B cell (primary cell): Measurements from ENCODE around the gene ALPL. TPM values are rescaled to one million over a fixed set of nuclear protein-coding genes. Genes with fewer than 3 reads are reported as not detected.

Source experiments
- ATAC-seq: fragments of 200-7000 bp; cut with Tn5 transposase; one replicate; pipeline ENCODE4 v1.10.0; 2021; ENCODE audit warnings: low read depth, mild to moderate bottlenecking, moderate number of reproducible peaks, moderate library complexity
- CTCF ChIA-PET: fragments of 350-600 bp; sonication (Branson Sonifier 250); formaldehyde crosslinking; loops from one replicate; lab custom pipeline; 2021; ENCODE audit warnings: antibody characterized with exemption, inconsistent platforms; lab: Charles Lee
- POLR2A ChIA-PET: fragments of 350-600 bp; sonication (Branson Sonifier 250); formaldehyde crosslinking; loops from one replicate; lab custom pipeline; 2021; ENCODE audit warnings: antibody characterized with exemption; lab: Charles Lee
- DNase-seq: peaks from one replicate; pipeline ENCODE4 v3.0.0; 2013
- H2AFZ ChIP-seq: 2 replicates; pipeline ENCODE4 v1.6.1; 2012; ENCODE audit warnings: mild to moderate bottlenecking, low read depth, low read length; ENCODE audit not compliant: insufficient read depth, poor library complexity, severe bottlenecking
- H3K27ac ChIP-seq, 2 donors: 1 replicate in 1 of 2; 2 replicates in 1 of 2; pipeline ENCODE4 v1.5.1; 2012 to 2013; ENCODE audit warnings: low read length in 2 of 2, mild to moderate bottlenecking in 2 of 2, moderate library complexity in 1 of 2
- H3K27me3 ChIP-seq, 4 experiments: fragments of 200-600 bp in 1 of 4; sonication (generic) in 1 of 4; replicated peaks in 1 of 4; 1 replicate in 2 of 4; 2 replicates in 2 of 4; pipeline versions ENCODE4 v1.6.1 to v1.7.0; 2013 to 2016; ENCODE audit warnings: low read length in 3 of 4, mild to moderate bottlenecking in 2 of 4, mixed read lengths in 1 of 4, moderate library complexity in 1 of 4; ENCODE audit not compliant: insufficient read depth in 4 of 4, control insufficient read depth in 3 of 4; ENCODE audit errors: control extremely low read depth in 1 of 4
- H3K36me3 ChIP-seq, 2 experiments: replicated peaks in 1 of 2; 1 replicate in 1 of 2; 2 replicates in 1 of 2; pipeline versions ENCODE4 v1.6.1 to v1.7.1; 2013; ENCODE audit warnings: low read length in 1 of 2; ENCODE audit not compliant: insufficient read depth in 2 of 2, control insufficient read depth in 1 of 2; ENCODE audit errors: control extremely low read depth in 1 of 2, extremely low read depth in 1 of 2
- H3K4me1 ChIP-seq, 2 donors: fragments of 200-600 bp in 1 of 2; sonication (generic) in 1 of 2; 1 replicate in 1 of 2; 2 replicates in 1 of 2; pipeline versions ENCODE4 v1.5.1 to v1.6.1; 2013 to 2017; ENCODE audit warnings: low read length in 2 of 2; ENCODE audit not compliant: control insufficient read depth in 2 of 2, insufficient read depth in 2 of 2
- H3K4me2 ChIP-seq: replicated peaks from 2 replicates; pipeline ENCODE3; 2012; ENCODE audit warnings: mild to moderate bottlenecking, low read depth, low read length; ENCODE audit not compliant: poor library complexity, severe bottlenecking
- H3K4me3 ChIP-seq, 5 experiments: fragments of 200-600 bp in 1 of 5; sonication (generic) in 1 of 5; 1 replicate in 3 of 5; 2 replicates in 2 of 5; pipeline versions ENCODE4 v1.5.1 to v1.7.0; 2011 to 2016; ENCODE audit warnings: low read length in 4 of 5, mild to moderate bottlenecking in 4 of 5, low read depth in 2 of 5, control low read depth in 1 of 5, moderate library complexity in 1 of 5; ENCODE audit not compliant: insufficient read depth in 1 of 5; ENCODE audit errors: control extremely low read depth in 1 of 5, extremely low read depth in 1 of 5
- H3K79me2 ChIP-seq: fragments of 200-600 bp; sonication (generic); one replicate; pipeline ENCODE4 v1.6.0; 2016; ENCODE audit warnings: low read length; ENCODE audit not compliant: control insufficient read depth, insufficient read depth
- H3K9ac ChIP-seq: fragments of 200-600 bp; sonication (generic); 2 replicates; pipeline ENCODE4 v1.6.1; 2017; ENCODE audit warnings: mild to moderate bottlenecking, low read length, moderate library complexity
- H3K9me3 ChIP-seq, 3 donors: one replicate each; pipeline versions ENCODE4 v1.6.1 to v1.7.1; 2013; ENCODE audit warnings: low read length in 2 of 3; ENCODE audit not compliant: control insufficient read depth in 2 of 3, insufficient read depth in 1 of 3; ENCODE audit errors: control extremely low read depth in 1 of 3
- H4K20me1 ChIP-seq: 2 replicates; pipeline ENCODE4 v1.6.0; 2012; ENCODE audit warnings: mild to moderate bottlenecking, low read length; ENCODE audit not compliant: insufficient read depth, control insufficient read depth, poor library complexity, severe bottlenecking
- H3K27ac Mint-ChIP-seq: one replicate; pipeline ENCODE4 v1.8.0; 2021; ENCODE audit warnings: mixed read lengths
- H3K27me3 Mint-ChIP-seq: one replicate; pipeline ENCODE4 v1.8.0; 2021; ENCODE audit warnings: mixed read lengths
- H3K4me1 Mint-ChIP-seq: one replicate; pipeline ENCODE4 v1.8.0; 2021; ENCODE audit warnings: mixed read lengths
- H3K4me3 Mint-ChIP-seq: one replicate; pipeline ENCODE4 v1.8.0; 2021; ENCODE audit warnings: mixed read lengths
- H3K9me3 Mint-ChIP-seq: one replicate; pipeline ENCODE4 v1.8.0; 2022; ENCODE audit warnings: mixed read lengths; ENCODE audit not compliant: insufficient read depth
- EZH2 ChIP-seq: IDR thresholded peaks from 2 replicates; pipeline ENCODE4 v1.6.1; 2012; ENCODE audit warnings: borderline replicate concordance, low read depth, mild to moderate bottlenecking, moderate library complexity, low read length; ENCODE audit not compliant: insufficient read depth, poor library complexity, severe bottlenecking
- WGBS: methylation state at CpG from one replicate; pipeline ENCODE4 v1.1.5; 2013; ENCODE audit warnings: missing lambda C conversion rate; ENCODE audit not compliant: insufficient coverage; 5-methylcytosine and 5-hydroxymethylcytosine counted together
- intact Hi-C: fragments of 100-400 bp; cut with micrococcal nuclease; formaldehyde crosslinking; loops from one replicate; pipeline ENCODE4 v1.10.0; 2022
- polyA plus RNA-seq: library from polyadenylated mRNA; depleted of rRNA; stranded (reverse); fragments of >200 nt; gene quantifications from 2 replicates; pipeline ENCODE4 v1.2.3, GENCODE V29; 2012
- total RNA-seq, 2 donors: library from RNA; stranded (reverse); fragments of 120-200 nt in 1 of 2; gene quantifications; 1 replicate in 1 of 2; 2 replicates in 1 of 2; pipeline versions ENCODE4 v1.2.3 to v1.2.4, GENCODE V29; 2013 to 2022
- TF ChIP-seq, protein P1 (sequence below): fragments of 200-600 bp; IDR thresholded peaks from one replicate; pipeline ENCODE4 v1.8.0; 2022; ENCODE audit warnings: antibody characterized with exemption, mild to moderate bottlenecking

Gene ALPL
- total and polyA plus RNA-seq, 2 donors (not counting 1 experiment from before 2014, with no cell fraction given) = 1.6 to 12.2 TPM

DNA sequence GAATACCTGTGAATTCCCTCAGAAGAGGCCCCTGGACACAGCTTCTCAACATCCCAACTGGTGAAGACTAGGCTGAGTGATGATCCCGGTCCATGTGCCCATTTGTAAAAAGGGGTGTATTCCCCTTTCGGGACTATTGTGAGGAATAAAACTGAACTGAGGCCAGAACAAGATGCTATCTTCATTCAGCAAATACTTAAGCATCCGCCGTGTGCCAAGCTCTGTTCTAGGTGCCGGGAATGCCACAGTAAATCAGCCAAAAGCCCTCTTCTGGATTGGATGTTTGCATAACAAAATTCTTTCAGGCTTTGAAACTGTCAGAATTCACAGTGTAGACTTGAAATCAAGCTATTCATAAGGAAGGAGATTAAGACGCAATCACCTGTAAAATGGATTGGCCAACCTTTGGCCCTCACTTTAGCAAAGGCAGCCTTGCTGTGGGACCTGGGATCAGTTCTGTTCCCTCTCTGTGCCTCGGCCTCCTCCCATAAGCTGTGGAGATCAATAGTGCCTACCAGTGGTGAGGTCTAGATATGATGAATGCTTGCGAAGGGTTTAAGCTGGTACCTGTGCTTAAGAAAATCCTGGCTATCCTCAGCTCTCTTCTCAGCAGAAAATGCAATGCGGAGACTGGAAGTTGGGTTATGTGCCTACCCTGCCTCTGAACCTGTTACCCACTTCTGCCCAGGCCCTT is 1.8 kb downstream of the ALPL start:
- Histone ChIP-seq H3K9ac (no peak overlapping the region), H3K27ac (no peak overlapping the region), H3K4me3 (peak overlapping the region in 1 of 5 experiments; percentile 67), H4K20me1 (no peaks in the 10 kb centered on the region), H3K4me2 (no peak overlapping the region), H3K27me3 (peaks cover 0 to 39% (median 9%) of the 10 kb centered on the region in 4 experiments), H3K36me3 (no peaks in the 10 kb centered on the region), H3K9me3 (peaks cover 0 to 19% (median 0%) of the 10 kb centered on the region in 3 donors), H3K79me2 (no peaks in the 10 kb centered on the region), H3K4me1 (peaks cover 38 to 55% of the 10 kb centered on the region in 2 donors), H2AFZ (no peak overlapping the region)
- no peaks in the 10 kb centered on the region for H3K9me3 Mint-ChIP-seq
- H3K4me1 Mint-ChIP-seq = peaks cover 34% of the 10 kb centered on the region
- TF ChIP-seq EZH2 = no peak
- TF ChIP-seq, protein P1, sequence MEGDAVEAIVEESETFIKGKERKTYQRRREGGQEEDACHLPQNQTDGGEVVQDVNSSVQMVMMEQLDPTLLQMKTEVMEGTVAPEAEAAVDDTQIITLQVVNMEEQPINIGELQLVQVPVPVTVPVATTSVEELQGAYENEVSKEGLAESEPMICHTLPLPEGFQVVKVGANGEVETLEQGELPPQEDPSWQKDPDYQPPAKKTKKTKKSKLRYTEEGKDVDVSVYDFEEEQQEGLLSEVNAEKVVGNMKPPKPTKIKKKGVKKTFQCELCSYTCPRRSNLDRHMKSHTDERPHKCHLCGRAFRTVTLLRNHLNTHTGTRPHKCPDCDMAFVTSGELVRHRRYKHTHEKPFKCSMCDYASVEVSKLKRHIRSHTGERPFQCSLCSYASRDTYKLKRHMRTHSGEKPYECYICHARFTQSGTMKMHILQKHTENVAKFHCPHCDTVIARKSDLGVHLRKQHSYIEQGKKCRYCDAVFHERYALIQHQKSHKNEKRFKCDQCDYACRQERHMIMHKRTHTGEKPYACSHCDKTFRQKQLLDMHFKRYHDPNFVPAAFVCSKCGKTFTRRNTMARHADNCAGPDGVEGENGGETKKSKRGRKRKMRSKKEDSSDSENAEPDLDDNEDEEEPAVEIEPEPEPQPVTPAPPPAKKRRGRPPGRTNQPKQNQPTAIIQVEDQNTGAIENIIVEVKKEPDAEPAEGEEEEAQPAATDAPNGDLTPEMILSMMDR = no peak
- peaks cover 23% of the 10 kb centered on the region for H3K27me3 Mint-ChIP-seq
- peak overlapping the region; percentile 22 for H3K27ac Mint-ChIP-seq
- no peak for ATAC-seq
- CTCF ChIA-PET = interaction anchor here (1.2 to 12.1 kb wide), 2 partner anchors 23 to 86 kb away, joined by 3 to 186 read pairs; no protein-coding TSS in a partner anchor
- POLR2A ChIA-PET = no interaction called here
- intact Hi-C loops = loop anchor here (10.0 kb wide), 1 partner anchor 514 kb away; no protein-coding TSS in a partner anchor
- peak overlapping the region; percentile 78 for H3K4me3 Mint-ChIP-seq
- no peak for DNase-seq
- 91% methylated on average over 6 of the region's 9 CpGs for WGBS
